Upper lobe of right lung (tissue), 1 donor: ENCODE measurements around the gene MORN3. TPM values are rescaled to one million over a fixed set of nuclear protein-coding genes. Genes with fewer than 3 reads are reported as not detected.

Experiments
- ATAC-seq: fragments of 200-7000 bp; cut with Tn5 transposase; one replicate; pipeline ENCODE4 v1.9.1; 2020; ENCODE audit warnings: mild to moderate bottlenecking, moderate library complexity
- DNase-seq: peaks from one replicate; pipeline ENCODE4 v3.0.0-alpha.2; 2020
- H3K27ac ChIP-seq: fragments of 200-600 bp; one replicate; pipeline ENCODE4 v1.8.0; 2022
- H3K27me3 ChIP-seq: fragments of 200-600 bp; one replicate; pipeline ENCODE4 v1.8.0; 2022; ENCODE audit warnings: mild to moderate bottlenecking
- H3K36me3 ChIP-seq: fragments of 200-600 bp; one replicate; pipeline ENCODE4 v1.8.0; 2022
- H3K4me1 ChIP-seq: fragments of 200-600 bp; one replicate; pipeline ENCODE4 v1.8.0; 2022
- H3K4me3 ChIP-seq: fragments of 200-600 bp; one replicate; pipeline ENCODE4 v1.8.0; 2022; ENCODE audit warnings: mild to moderate bottlenecking
- H3K9me3 ChIP-seq: fragments of 200-600 bp; one replicate; pipeline ENCODE4 v1.8.0; 2022
- CTCF ChIP-seq: fragments of 200-600 bp; IDR thresholded peaks from one replicate; pipeline ENCODE4 v1.8.0; 2022; ENCODE audit warnings: antibody characterized with exemption
- intact Hi-C: fragments of 100-400 bp; cut with DNase I; formaldehyde crosslinking; loops from one replicate; pipeline ENCODE4 v1.11.0; 2022
- total RNA-seq: library from RNA; stranded (reverse); fragmentation: NEBNext Ultra II Directional; extraction: Animal tissue kit (Norgen Biotek cat#: 25700); gene quantifications from one replicate; pipeline ENCODE4 v1.2.1, GENCODE V29; 2021
- donor health status: DM: no; HTN: yes; CAD: no; lungs with severe emphysema.

MORN3 gene
- total RNA-seq, 1 donor from 2014 or later, result 0.67 TPM

GRCh38 chr12:121628037-121628436, 41.4 kb downstream of the MORN3 start:
- TF ChIP-seq CTCF, result no peak
- no peaks in the 10 kb centered on the region for H3K27me3 ChIP-seq
- H3K27ac ChIP-seq, result peak overlapping the region; percentile 93
- H3K36me3 ChIP-seq, result no peaks in the 10 kb centered on the region
- intact Hi-C loops, result no loop called here
- ATAC-seq, result no peak
- H3K4me1 ChIP-seq, result peaks cover 46% of the 10 kb centered on the region
- peak overlapping the region; percentile 92 for H3K4me3 ChIP-seq
- H3K9me3 ChIP-seq, result no peaks in the 10 kb centered on the region
- no peak for DNase-seq

DNA sequence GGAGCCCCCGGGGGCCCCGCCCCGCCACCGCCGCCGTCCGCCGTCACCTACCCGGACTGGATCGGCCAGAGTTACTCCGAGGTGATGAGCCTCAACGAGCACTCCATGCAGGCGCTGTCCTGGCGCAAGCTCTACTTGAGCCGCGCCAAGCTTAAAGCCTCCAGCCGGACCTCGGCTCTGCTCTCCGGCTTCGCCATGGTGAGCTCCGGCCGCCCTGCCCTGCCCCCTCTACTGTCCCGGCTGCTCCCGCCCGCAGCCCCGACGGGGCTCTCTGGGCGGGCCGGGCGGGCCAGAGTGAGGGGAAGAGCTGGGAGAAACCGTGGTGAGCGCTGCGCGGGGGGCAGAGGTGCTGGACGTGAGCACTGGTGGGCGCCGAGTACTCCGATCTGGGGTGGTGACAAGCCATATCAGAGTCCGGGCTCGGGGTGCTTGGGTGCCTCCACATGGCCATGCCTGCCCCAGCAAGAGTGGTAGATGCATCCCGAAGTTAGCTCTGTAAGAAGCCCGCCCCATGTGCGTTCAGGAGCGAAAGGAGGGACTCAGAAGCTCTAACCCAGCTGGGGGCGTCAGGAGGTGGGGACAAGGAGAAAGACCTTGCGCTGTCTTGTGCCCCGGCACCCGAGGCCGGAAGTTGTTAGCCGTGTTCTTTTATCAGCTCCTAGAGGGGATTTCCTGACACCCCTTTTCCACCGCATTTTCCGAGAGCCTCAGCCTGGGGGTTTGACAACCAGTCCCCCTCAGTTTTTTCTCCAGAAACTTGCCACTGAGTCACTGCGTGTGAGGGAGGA, 42.4 kb downstream of the MORN3 start:
- Histone ChIP-seq H3K9me3 (no peaks in the 10 kb centered on the region), H3K27me3 (no peaks in the 10 kb centered on the region), H3K36me3 (no peaks in the 10 kb centered on the region), H3K27ac (peak overlapping the region; percentile 93), H3K4me1 (peaks cover 38% of the 10 kb centered on the region), H3K4me3 (peak overlapping the region; percentile 92)
- DNase-seq, result peak; percentile 86
- peak; percentile 18 for TF ChIP-seq CTCF
- ATAC-seq, result peak; percentile 65
- intact Hi-C loops, result no loop called here

- peak; percentile 91 for ATAC-seq
- Histone ChIP-seq H3K27ac (peak within 1 kb of the TSS; percentile 93), H3K27me3 (no peaks in the 10 kb centered on the region), H3K36me3 (no peaks in the 10 kb centered on the region), H3K4me3 (peak within 1 kb of the TSS; percentile 92), H3K9me3 (no peaks in the 10 kb centered on the region), H3K4me1 (peaks cover 38% of the 10 kb centered on the region)
- TF ChIP-seq CTCF, result no peak
- intact Hi-C loops, result no loop called here
- peak; percentile 99 for DNase-seq
Measured at GRCh38 chr12:121626087-121626852, 43.2 kb downstream of the MORN3 start, which contains the start of gene ORAI1. ORAI1 (plus strand) TSS chr12:121626530.

- ATAC-seq (peak; percentile 23), DNase-seq (no peak)
- H3K36me3 ChIP-seq, result no peaks in the 10 kb centered on the region
- H3K4me1 ChIP-seq, result peaks cover 6% of the 10 kb centered on the region
- no peak overlapping the region for H3K27ac ChIP-seq
- H3K4me3 ChIP-seq, result no peak overlapping the region
- H3K27me3 ChIP-seq, result no peaks in the 10 kb centered on the region
- H3K9me3 ChIP-seq, result no peaks in the 10 kb centered on the region
- no peak for TF ChIP-seq CTCF
- intact Hi-C loops, result no loop called here
Measured at GRCh38 chr12:121620333-121620891, 49.0 kb downstream of the MORN3 start.

DNA sequence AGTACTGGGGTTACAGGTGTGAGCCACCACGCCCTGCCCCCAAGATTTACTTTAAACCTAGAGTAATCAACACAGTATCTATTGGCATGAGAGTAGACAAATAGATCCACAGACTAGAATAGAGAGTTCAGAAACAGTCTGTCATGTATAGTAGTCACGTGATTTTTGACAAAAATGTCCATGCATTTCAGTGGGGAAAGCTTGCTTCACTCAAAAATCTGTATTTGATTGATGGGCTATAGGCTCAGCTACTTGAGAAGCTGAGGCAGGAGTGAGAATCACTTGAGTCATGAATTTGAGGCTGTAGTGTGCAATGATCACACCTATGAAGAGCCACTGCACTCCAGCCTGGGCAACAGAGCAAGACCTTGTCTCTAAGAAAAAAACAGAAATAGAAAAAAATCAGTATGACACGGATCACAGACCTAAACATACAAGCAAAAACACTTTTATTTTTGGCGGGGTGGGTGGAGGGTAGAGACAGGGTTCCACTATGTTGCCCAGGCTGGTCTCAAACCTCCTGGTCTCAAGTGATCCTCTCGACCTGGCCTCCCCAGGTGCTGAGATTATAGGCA, 50.7 kb downstream of the MORN3 start:
- ATAC-seq, result no peak
- H3K4me1 ChIP-seq, result no peaks in the 10 kb centered on the region
- H3K36me3 ChIP-seq, result no peaks in the 10 kb centered on the region
- no peak for DNase-seq
- no peak overlapping the region for H3K4me3 ChIP-seq
- TF ChIP-seq CTCF, result no peak
- no peak overlapping the region for H3K27ac ChIP-seq
- H3K27me3 ChIP-seq, result no peaks in the 10 kb centered on the region
- no peaks in the 10 kb centered on the region for H3K9me3 ChIP-seq
- intact Hi-C loops, result no loop called here
